ENCODE measurements around the gene SRRM3. TPM values are rescaled to one million over a fixed set of nuclear protein-coding genes. Genes with fewer than 3 reads are reported as not detected.
"Not testable (repeated sequence)": the region's sequence is repeated elsewhere in the genome, so short reads cannot be mapped to it uniquely, and the experiment has no call there.

SRRM3 gene
- polyA plus RNA-seq, 1 donor from 2014 or later = 34.9 TPM

DNA sequence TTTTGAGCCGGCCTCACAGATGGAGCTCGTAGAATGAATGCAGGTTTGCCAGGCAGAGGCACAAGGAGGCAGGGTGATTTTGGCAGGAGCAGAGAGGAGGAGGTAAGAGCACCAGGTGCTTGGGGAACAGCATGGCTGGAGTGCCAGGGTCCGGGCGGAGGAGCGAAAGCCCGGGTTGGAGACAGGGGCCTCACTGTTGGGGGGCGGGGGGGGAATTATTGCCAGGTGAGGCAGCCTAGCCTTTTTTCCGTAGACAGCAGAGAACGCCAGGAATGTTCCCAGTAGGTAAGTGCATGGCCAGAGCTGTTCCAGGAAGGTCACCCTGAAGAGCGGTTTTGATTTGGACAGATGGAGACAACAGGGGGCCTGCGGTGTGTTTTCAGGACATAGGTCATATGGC lies 9.5 kb downstream of the SRRM3 start:
- Histone ChIP-seq H3K27ac (ENCODE audit: low read length) (no peak overlapping the region), H2AFZ (ENCODE audit: low read depth, low read length) (no peak overlapping the region), H3K9me3 (ENCODE audit: low read length) (no peaks in the 10 kb centered on the region), H3K4me3 (ENCODE audit: low read length) (no peak overlapping the region), H4K20me1 (ENCODE audit: insufficient read depth) (no peaks in the 10 kb centered on the region), H3K27me3 (ENCODE audit: insufficient read depth, low read depth, low read length) (no peaks in the 10 kb centered on the region), H3K4me2 (ENCODE audit: low read length) (no peak overlapping the region), H3K79me2 (replicated peaks; ENCODE audit: insufficient read depth, low read length) (no peaks in the 10 kb centered on the region), H3K9me2 (ENCODE audit: insufficient read depth, low read length) (no peaks in the 10 kb centered on the region), H3F3A (ENCODE audit: insufficient read depth, low read length, poor library complexity, severe bottlenecking) (no peaks in the 10 kb centered on the region), H3K36me3 (ENCODE audit: insufficient read depth, low read length) (no peaks in the 10 kb centered on the region), H3K9ac (ENCODE audit: low read length) (no peak overlapping the region)
- TF ChIP-seq MXI1 (conservative IDR thresholded peaks at IDR 0.05; ENCODE audit: poor library complexity, severe bottlenecking) = no peak

DNA sequence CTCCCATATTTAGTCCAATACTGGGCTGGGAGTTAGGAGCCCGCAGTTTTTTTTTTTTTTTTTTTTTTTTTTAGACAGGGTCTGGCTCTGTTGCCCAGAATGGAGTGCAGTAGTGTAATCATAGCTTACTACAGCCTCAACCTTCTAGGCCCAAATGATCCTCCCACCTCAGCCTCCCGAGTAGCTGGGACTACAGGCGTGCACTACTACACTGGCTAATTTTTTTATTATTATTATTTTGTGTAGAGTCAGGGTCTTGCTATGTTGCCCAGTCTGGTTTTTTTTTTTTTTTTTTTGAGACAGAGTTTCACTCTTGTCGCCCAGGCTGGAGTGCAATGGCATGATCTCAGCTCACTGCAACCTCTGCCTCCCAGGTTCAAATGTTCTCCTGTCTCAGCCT lies 13.7 kb downstream of the SRRM3 start:
- H3K9me2 ChIP-seq (ENCODE audit: insufficient read depth, low read length); H3F3A ChIP-seq (ENCODE audit: insufficient read depth, low read length, poor library complexity, severe bottlenecking); H3K4me2 ChIP-seq (ENCODE audit: low read length); H3K27me3 ChIP-seq (ENCODE audit: insufficient read depth, low read depth, low read length); H3K4me3 ChIP-seq (ENCODE audit: low read length); H3K9me3 ChIP-seq (ENCODE audit: low read length); H3K79me2 ChIP-seq (replicated peaks; ENCODE audit: insufficient read depth, low read length); H2AFZ ChIP-seq (ENCODE audit: low read depth, low read length); H3K36me3 ChIP-seq (ENCODE audit: insufficient read depth, low read length); H3K27ac ChIP-seq (ENCODE audit: low read length); H4K20me1 ChIP-seq (ENCODE audit: insufficient read depth); H3K9ac ChIP-seq (ENCODE audit: low read length): not testable (repeated sequence)

DNA sequence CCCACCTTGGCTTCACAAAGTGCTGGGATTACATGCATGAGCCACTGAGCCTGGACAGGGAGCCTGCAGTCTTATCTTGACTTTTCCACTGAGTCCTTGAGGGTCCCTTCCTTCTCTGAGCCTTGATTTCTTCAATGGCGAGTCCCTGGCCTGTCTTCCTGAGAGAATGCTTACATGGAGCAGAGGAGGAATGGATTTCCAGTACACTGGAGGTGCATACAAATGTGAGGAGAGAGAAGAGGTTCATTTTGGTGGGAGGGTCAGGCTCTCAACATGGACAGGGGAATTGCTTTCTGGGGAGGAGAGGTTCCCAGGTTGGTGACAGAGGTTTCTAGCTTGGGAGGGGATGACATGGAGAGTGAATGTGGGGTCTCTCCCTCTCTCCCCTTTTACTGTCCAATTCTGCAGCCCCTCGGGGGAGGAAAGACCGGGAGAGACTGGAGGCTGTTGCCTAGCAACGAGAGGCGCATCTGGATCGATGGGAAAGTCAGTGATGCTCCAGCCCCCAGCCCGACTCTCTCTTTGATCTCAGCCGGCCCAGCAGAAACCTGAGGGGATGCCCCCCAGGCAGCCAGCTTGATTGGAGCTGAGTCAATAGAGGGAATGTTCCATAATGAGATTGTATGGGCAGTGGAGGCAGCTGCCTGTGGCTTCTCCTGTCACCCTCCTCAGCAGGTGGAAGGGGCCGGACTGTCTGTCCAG lies 14.8 kb downstream of the SRRM3 start:
- H3K79me2 ChIP-seq (replicated peaks; ENCODE audit: insufficient read depth, low read length) = no peaks in the 10 kb centered on the region
- H3K36me3 ChIP-seq (ENCODE audit: insufficient read depth, low read length) = no peaks in the 10 kb centered on the region
- peak overlapping the region; percentile 88 for H3K4me2 ChIP-seq (ENCODE audit: low read length)
- H3K4me3 ChIP-seq (ENCODE audit: low read length) = peak overlapping the region; percentile 59
- peak overlapping the region; percentile 96 for H3K27ac ChIP-seq (ENCODE audit: low read length)
- H2AFZ ChIP-seq (ENCODE audit: low read depth, low read length) = peak overlapping the region; percentile 65
- no peaks in the 10 kb centered on the region for H3K27me3 ChIP-seq (ENCODE audit: insufficient read depth, low read depth, low read length)
- peak overlapping the region; percentile 68 for H3K9ac ChIP-seq (ENCODE audit: low read length)
- no peaks in the 10 kb centered on the region for H3F3A ChIP-seq (ENCODE audit: insufficient read depth, low read length, poor library complexity, severe bottlenecking)
- H4K20me1 ChIP-seq (ENCODE audit: insufficient read depth) = no peaks in the 10 kb centered on the region
- H3K9me2 ChIP-seq (ENCODE audit: insufficient read depth, low read length) = no peaks in the 10 kb centered on the region
- no peaks in the 10 kb centered on the region for H3K9me3 ChIP-seq (ENCODE audit: low read length)
- TF ChIP-seq RAD21 (conservative IDR thresholded peaks at IDR 0.05) (peak; percentile 18), MXI1 (conservative IDR thresholded peaks at IDR 0.05; ENCODE audit: poor library complexity, severe bottlenecking) (no peak), EZH2 (IDR thresholded peaks at IDR 0.05; ENCODE audit: borderline replicate concordance, insufficient read depth, low read length, poor library complexity, severe bottlenecking) (no peak), POLR2AphosphoS5 (IDR thresholded peaks at IDR 0.05) (no peak), TAF1 (IDR thresholded peaks at IDR 0.05; ENCODE audit: low read depth) (no peak), EP300 (conservative IDR thresholded peaks at IDR 0.05; ENCODE audit: poor library complexity, severe bottlenecking) (peak; percentile 54), SMC3 (conservative IDR thresholded peaks at IDR 0.05; ENCODE audit: poor library complexity) (peak; percentile 23)
- TF ChIP-seq, protein P1, sequence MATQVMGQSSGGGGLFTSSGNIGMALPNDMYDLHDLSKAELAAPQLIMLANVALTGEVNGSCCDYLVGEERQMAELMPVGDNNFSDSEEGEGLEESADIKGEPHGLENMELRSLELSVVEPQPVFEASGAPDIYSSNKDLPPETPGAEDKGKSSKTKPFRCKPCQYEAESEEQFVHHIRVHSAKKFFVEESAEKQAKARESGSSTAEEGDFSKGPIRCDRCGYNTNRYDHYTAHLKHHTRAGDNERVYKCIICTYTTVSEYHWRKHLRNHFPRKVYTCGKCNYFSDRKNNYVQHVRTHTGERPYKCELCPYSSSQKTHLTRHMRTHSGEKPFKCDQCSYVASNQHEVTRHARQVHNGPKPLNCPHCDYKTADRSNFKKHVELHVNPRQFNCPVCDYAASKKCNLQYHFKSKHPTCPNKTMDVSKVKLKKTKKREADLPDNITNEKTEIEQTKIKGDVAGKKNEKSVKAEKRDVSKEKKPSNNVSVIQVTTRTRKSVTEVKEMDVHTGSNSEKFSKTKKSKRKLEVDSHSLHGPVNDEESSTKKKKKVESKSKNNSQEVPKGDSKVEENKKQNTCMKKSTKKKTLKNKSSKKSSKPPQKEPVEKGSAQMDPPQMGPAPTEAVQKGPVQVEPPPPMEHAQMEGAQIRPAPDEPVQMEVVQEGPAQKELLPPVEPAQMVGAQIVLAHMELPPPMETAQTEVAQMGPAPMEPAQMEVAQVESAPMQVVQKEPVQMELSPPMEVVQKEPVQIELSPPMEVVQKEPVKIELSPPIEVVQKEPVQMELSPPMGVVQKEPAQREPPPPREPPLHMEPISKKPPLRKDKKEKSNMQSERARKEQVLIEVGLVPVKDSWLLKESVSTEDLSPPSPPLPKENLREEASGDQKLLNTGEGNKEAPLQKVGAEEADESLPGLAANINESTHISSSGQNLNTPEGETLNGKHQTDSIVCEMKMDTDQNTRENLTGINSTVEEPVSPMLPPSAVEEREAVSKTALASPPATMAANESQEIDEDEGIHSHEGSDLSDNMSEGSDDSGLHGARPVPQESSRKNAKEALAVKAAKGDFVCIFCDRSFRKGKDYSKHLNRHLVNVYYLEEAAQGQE (IDR thresholded peaks at IDR 0.05; ENCODE audit: borderline replicate concordance) = no peak
- TF ChIP-seq, protein P2, sequence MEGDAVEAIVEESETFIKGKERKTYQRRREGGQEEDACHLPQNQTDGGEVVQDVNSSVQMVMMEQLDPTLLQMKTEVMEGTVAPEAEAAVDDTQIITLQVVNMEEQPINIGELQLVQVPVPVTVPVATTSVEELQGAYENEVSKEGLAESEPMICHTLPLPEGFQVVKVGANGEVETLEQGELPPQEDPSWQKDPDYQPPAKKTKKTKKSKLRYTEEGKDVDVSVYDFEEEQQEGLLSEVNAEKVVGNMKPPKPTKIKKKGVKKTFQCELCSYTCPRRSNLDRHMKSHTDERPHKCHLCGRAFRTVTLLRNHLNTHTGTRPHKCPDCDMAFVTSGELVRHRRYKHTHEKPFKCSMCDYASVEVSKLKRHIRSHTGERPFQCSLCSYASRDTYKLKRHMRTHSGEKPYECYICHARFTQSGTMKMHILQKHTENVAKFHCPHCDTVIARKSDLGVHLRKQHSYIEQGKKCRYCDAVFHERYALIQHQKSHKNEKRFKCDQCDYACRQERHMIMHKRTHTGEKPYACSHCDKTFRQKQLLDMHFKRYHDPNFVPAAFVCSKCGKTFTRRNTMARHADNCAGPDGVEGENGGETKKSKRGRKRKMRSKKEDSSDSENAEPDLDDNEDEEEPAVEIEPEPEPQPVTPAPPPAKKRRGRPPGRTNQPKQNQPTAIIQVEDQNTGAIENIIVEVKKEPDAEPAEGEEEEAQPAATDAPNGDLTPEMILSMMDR (IDR thresholded peaks at IDR 0.05; ENCODE audit: poor library complexity, severe bottlenecking) = no peak

Data from neural cell (in vitro differentiated cells).